ENCODE results near the gene STUM. TPM values are rescaled to one million over a fixed set of nuclear protein-coding genes. Genes with fewer than 3 reads are reported as not detected.

The STUM gene
- total RNA-seq, 3 donors from 2014 or later, result 1.1 to 7.2 (median 2.2) TPM

- Histone ChIP-seq H3K9me3 (no peaks in the 10 kb centered on the region), H3K4me3 (no peak overlapping the region), H3K27me3 (no peaks in the 10 kb centered on the region), H3K4me1 (no peaks in the 10 kb centered on the region), H3K27ac (no peak overlapping the region), H3K36me3 (no peaks in the 10 kb centered on the region)
- no peak for DNase-seq (ENCODE audit: low spot score in 2 of 2)
- TF ChIP-seq POLR2A (IDR thresholded peaks at IDR 0.05) (no peak), POLR2AphosphoS5 (IDR thresholded peaks at IDR 0.05) (no peak), CTCF (IDR thresholded peaks at IDR 0.05) (no peak)
- intact Hi-C loops (cut with DNase I; ENCODE audit: low total_unique reads), result no loop called here
These were observed 31.3 kb downstream of the STUM start for GRCh38 chr1:226579781-226580323.

GRCh38 chr1:226580625-226581270, 32.2 kb downstream of the STUM start:
- H3K27ac ChIP-seq, result no peak overlapping the region
- H3K4me1 ChIP-seq, result no peaks in the 10 kb centered on the region
- TF ChIP-seq POLR2A (IDR thresholded peaks at IDR 0.05) (no peak), CTCF (IDR thresholded peaks at IDR 0.05) (no peak), POLR2AphosphoS5 (IDR thresholded peaks at IDR 0.05) (no peak)
- H3K27me3 ChIP-seq, result no peaks in the 10 kb centered on the region
- no peaks in the 10 kb centered on the region for H3K9me3 ChIP-seq
- DNase-seq (ENCODE audit: low spot score in 2 of 2), result no peak
- no peaks in the 10 kb centered on the region for H3K36me3 ChIP-seq
- H3K4me3 ChIP-seq, result no peak overlapping the region
- intact Hi-C loops (cut with DNase I; ENCODE audit: low total_unique reads), result no loop called here

GRCh38 chr1:226581650-226582330, 33.2 kb downstream of the STUM start:
- H3K27ac ChIP-seq, result no peak overlapping the region
- no peaks in the 10 kb centered on the region for H3K27me3 ChIP-seq
- no peaks in the 10 kb centered on the region for H3K9me3 ChIP-seq
- intact Hi-C loops (cut with DNase I; ENCODE audit: low total_unique reads), result no loop called here
- H3K4me3 ChIP-seq, result no peak overlapping the region
- H3K36me3 ChIP-seq, result no peaks in the 10 kb centered on the region
- TF ChIP-seq POLR2A (IDR thresholded peaks at IDR 0.05) (no peak), POLR2AphosphoS5 (IDR thresholded peaks at IDR 0.05) (no peak), CTCF (IDR thresholded peaks at IDR 0.05) (no peak)
- no peak for DNase-seq (ENCODE audit: low spot score in 2 of 2)
- no peaks in the 10 kb centered on the region for H3K4me1 ChIP-seq

GRCh38 chr1:226582966-226583365, 34.4 kb downstream of the STUM start:
- Histone ChIP-seq H3K36me3 (no peaks in the 10 kb centered on the region), H3K4me1 (no peaks in the 10 kb centered on the region), H3K27ac (no peak overlapping the region), H3K9me3 (no peaks in the 10 kb centered on the region), H3K27me3 (no peaks in the 10 kb centered on the region), H3K4me3 (no peak overlapping the region)
- intact Hi-C loops (cut with DNase I; ENCODE audit: low total_unique reads), result no loop called here
- no peak for TF ChIP-seq POLR2AphosphoS5 (IDR thresholded peaks at IDR 0.05)
- TF ChIP-seq CTCF (IDR thresholded peaks at IDR 0.05), result no peak
- TF ChIP-seq POLR2A (IDR thresholded peaks at IDR 0.05), result no peak
- DNase-seq (ENCODE audit: low spot score in 2 of 2), result no peak

GRCh38 chr1:226584164-226584563, 35.6 kb downstream of the STUM start:
- TF ChIP-seq POLR2AphosphoS5 (IDR thresholded peaks at IDR 0.05) (no peak), CTCF (IDR thresholded peaks at IDR 0.05) (no peak), POLR2A (IDR thresholded peaks at IDR 0.05) (no peak)
- no peak overlapping the region for H3K27ac ChIP-seq
- no peaks in the 10 kb centered on the region for H3K9me3 ChIP-seq
- no peaks in the 10 kb centered on the region for H3K36me3 ChIP-seq
- H3K27me3 ChIP-seq, result no peaks in the 10 kb centered on the region
- intact Hi-C loops (cut with DNase I; ENCODE audit: low total_unique reads), result no loop called here
- H3K4me1 ChIP-seq, result no peaks in the 10 kb centered on the region
- DNase-seq (ENCODE audit: low spot score in 2 of 2), result no peak
- H3K4me3 ChIP-seq, result no peak overlapping the region
